Skeletal muscle tissue (tissue), 4 donors: Measurements from ENCODE around the gene ANO4. TPM values are rescaled to one million over a fixed set of nuclear protein-coding genes. Genes with fewer than 3 reads are reported as not detected.

Experiments
- H3K27ac ChIP-seq: one replicate; pipeline ENCODE4 v1.7.0; 2013; ENCODE audit warnings: mild to moderate bottlenecking, low read depth, low read length, inconsistent platforms
- H3K27me3 ChIP-seq, 3 donors: one replicate each; pipeline ENCODE4 v1.7.0; 2013; ENCODE audit warnings: low read length in 3 of 3; ENCODE audit not compliant: control insufficient read depth in 3 of 3, insufficient read depth in 3 of 3
- H3K36me3 ChIP-seq, 3 donors: one replicate each; pipeline ENCODE4 v1.7.0; 2013; ENCODE audit warnings: low read length in 3 of 3; ENCODE audit not compliant: control insufficient read depth in 3 of 3, insufficient read depth in 3 of 3
- H3K4me1 ChIP-seq, 3 donors: one replicate each; pipeline ENCODE4 v1.7.0; 2013; ENCODE audit warnings: low read length in 3 of 3, mild to moderate bottlenecking in 3 of 3; ENCODE audit not compliant: control insufficient read depth in 3 of 3, insufficient read depth in 3 of 3
- H3K4me3 ChIP-seq, 3 donors: one replicate each; pipeline ENCODE4 v1.7.0; 2013; ENCODE audit warnings: low read length in 3 of 3
- H3K9ac ChIP-seq, 3 donors: one replicate each; pipeline ENCODE4 v1.7.0; 2013; ENCODE audit warnings: low read length in 3 of 3, mild to moderate bottlenecking in 3 of 3, moderate library complexity in 2 of 3, low read depth in 1 of 3
- H3K9me3 ChIP-seq, 3 donors: one replicate each; pipeline ENCODE4 v1.7.0; 2013; ENCODE audit warnings: low read length in 3 of 3; ENCODE audit not compliant: control insufficient read depth in 3 of 3
- total RNA-seq: library from RNA; depleted of rRNA; stranded (reverse); fragments of >200 nt; gene quantifications from one replicate; pipeline ENCODE4 v1.2.3, GENCODE V29; 2014
- donor health status: Osteomylitis.

Gene ANO4
- 0.52 TPM for total RNA-seq

GRCh38 chr12:100794441-100795173, at the start of gene ANO4:
Gene ANO4, plus strand, starts transcription at chr12:100794776. Its CDS starts 107,010 bp downstream, at chr12:100901786.
- H3K4me3 ChIP-seq: no peak within 1 kb of the TSS

DNA sequence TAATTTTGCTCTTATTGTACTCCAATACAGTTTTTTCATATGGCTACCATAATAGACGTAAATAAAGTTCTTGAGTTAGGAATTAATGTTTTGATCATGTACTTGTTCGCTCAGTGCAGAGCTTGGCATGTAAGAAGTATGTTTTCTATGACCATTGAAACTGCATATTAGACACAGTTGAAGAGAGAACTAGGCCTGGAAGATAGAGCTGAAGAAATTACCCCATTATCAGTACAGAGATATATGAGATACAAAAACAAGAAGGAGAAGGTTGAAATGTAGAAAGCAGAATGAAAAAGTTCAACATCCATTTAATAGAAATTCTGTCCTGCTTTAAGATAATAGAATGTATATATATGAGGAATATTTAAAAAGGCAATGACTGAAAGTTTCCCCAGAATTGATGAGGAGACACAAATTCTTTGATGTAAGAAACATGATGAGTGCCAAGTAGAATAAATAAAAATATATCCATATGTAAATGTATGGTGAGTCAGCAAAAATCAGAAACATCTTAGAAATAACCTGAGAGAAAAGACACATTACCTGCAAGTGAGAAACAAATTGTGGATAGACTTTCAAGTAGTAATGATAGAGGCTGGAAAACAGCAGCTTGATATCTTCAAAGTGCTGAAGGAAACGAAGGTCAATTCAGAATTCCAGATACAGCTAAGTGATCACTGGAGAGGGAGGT, 49.1 kb upstream of the ANO4 start:
- Histone ChIP-seq H3K36me3 (no peaks in the 10 kb centered on the region), H3K4me1 (no peaks in the 10 kb centered on the region), H3K27ac (no peak overlapping the region), H3K4me3 (no peak overlapping the region), H3K9me3 (peaks cover 0 to 2% (median 0%) of the 10 kb centered on the region in 3 donors), H3K27me3 (peaks cover 0 to 3% (median 0%) of the 10 kb centered on the region in 3 donors), H3K9ac (no peak overlapping the region)

More at GRCh38 chr12:100794441-100795173, at the start of gene ANO4:
- Histone ChIP-seq H3K36me3 (no peaks in the 10 kb centered on the region), H3K9ac (no peak within 1 kb of the TSS), H3K27ac (no peak within 1 kb of the TSS), H3K27me3 (peaks cover 0 to 13% (median 4%) of the 10 kb centered on the region in 3 donors), H3K4me1 (no peaks in the 10 kb centered on the region), H3K9me3 (no peaks in the 10 kb centered on the region)

GRCh38 chr12:100752841-100753240, 41.7 kb upstream of the ANO4 start:
- H3K9ac ChIP-seq: no peak overlapping the region
- H3K27ac ChIP-seq: no peak overlapping the region
- peaks cover 0 to 2% (median 0%) of the 10 kb centered on the region in 3 donors for H3K9me3 ChIP-seq
- H3K27me3 ChIP-seq: peaks cover 0 to 3% (median 0%) of the 10 kb centered on the region in 3 donors
- no peaks in the 10 kb centered on the region for H3K4me1 ChIP-seq
- no peaks in the 10 kb centered on the region for H3K36me3 ChIP-seq
- no peak overlapping the region for H3K4me3 ChIP-seq

DNA sequence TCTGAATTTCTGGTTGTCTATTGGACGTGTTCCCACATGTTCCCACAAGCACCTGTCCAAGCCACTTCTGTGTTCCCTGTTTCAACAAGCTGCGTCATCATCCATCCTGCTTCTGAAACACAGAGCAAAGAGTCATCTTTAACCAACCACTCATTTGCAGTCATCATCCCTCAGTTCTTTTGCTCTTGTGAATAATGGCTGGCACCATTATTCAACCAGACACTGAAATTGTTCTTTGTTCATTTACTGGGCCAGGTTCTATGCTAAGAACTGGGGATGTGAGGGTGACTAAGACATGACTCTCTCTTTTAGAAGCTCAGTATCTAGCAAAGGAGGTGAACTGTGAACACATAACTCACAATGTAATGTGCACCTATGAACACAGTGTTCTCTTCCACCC, 40.7 kb upstream of the ANO4 start:
- no peak overlapping the region for H3K9ac ChIP-seq
- H3K4me3 ChIP-seq: no peak overlapping the region
- H3K9me3 ChIP-seq: no peaks in the 10 kb centered on the region
- peaks cover 0 to 3% (median 0%) of the 10 kb centered on the region in 3 donors for H3K27me3 ChIP-seq
- H3K36me3 ChIP-seq: no peaks in the 10 kb centered on the region
- H3K4me1 ChIP-seq: no peaks in the 10 kb centered on the region
- H3K27ac ChIP-seq: no peak overlapping the region

GRCh38 chr12:100755186-100755585, 39.4 kb upstream of the ANO4 start:
- no peak overlapping the region for H3K9ac ChIP-seq
- H3K4me1 ChIP-seq: no peaks in the 10 kb centered on the region
- no peaks in the 10 kb centered on the region for H3K27me3 ChIP-seq
- no peaks in the 10 kb centered on the region for H3K9me3 ChIP-seq
- no peak overlapping the region for H3K27ac ChIP-seq
- H3K36me3 ChIP-seq: no peaks in the 10 kb centered on the region
- H3K4me3 ChIP-seq: no peak overlapping the region

- H3K4me3 ChIP-seq: no peak overlapping the region
- no peaks in the 10 kb centered on the region for H3K4me1 ChIP-seq
- no peak overlapping the region for H3K27ac ChIP-seq
- H3K27me3 ChIP-seq: no peaks in the 10 kb centered on the region
- no peaks in the 10 kb centered on the region for H3K36me3 ChIP-seq
- no peak overlapping the region for H3K9ac ChIP-seq
- H3K9me3 ChIP-seq: no peaks in the 10 kb centered on the region
Observed at GRCh38 chr12:100758083-100758482, 36.5 kb upstream of the ANO4 start.

- H3K9me3 ChIP-seq: no peaks in the 10 kb centered on the region
- H3K4me1 ChIP-seq: no peaks in the 10 kb centered on the region
- H3K27me3 ChIP-seq: no peaks in the 10 kb centered on the region
- H3K27ac ChIP-seq: no peak overlapping the region
- no peaks in the 10 kb centered on the region for H3K36me3 ChIP-seq
- no peak overlapping the region for H3K9ac ChIP-seq
- no peak overlapping the region for H3K4me3 ChIP-seq
Observed at GRCh38 chr12:100767371-100767770, 27.2 kb upstream of the ANO4 start.

- Histone ChIP-seq H3K9me3 (no peaks in the 10 kb centered on the region), H3K4me3 (no peak overlapping the region), H3K27ac (no peak overlapping the region), H3K4me1 (no peaks in the 10 kb centered on the region), H3K27me3 (no peaks in the 10 kb centered on the region), H3K9ac (no peak overlapping the region), H3K36me3 (no peaks in the 10 kb centered on the region)
Observed at GRCh38 chr12:100767950-100768349, 26.6 kb upstream of the ANO4 start.

DNA sequence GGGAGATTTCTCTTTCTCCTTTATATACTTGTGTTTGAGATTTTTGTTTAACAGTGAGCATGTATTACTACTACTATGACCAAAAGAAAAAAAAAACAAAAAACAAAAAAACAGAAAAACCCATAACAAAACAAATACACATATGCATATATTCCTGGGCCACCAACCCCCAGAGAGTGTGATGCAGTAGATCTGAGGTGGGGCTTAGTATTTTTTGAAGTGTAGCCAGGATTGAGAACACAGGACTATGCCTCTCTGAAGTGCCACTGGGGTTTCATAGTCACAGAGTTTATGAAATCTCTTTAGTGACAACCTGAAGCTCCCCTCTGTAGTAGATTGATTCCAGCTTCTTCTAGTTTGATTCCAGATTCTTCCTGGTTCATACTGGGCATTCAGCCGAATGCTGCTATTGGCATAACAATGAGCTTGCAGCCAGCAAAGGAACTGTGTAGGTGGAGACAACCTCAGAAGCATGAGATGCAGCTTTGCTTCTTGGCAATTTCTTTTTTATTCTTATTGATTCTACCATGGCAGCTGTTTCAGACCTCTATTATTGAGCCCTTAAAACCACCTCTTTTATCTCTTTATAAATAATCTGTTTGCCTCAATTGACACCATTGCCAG, 15.5 kb upstream of the ANO4 start:
- H3K27me3 ChIP-seq: no peaks in the 10 kb centered on the region
- H3K9ac ChIP-seq: no peak overlapping the region
- H3K36me3 ChIP-seq: no peaks in the 10 kb centered on the region
- no peaks in the 10 kb centered on the region for H3K9me3 ChIP-seq
- H3K4me3 ChIP-seq: no peak overlapping the region
- H3K4me1 ChIP-seq: no peaks in the 10 kb centered on the region
- no peak overlapping the region for H3K27ac ChIP-seq

GRCh38 chr12:100789146-100789545, 5.4 kb upstream of the ANO4 start:
- H3K9me3 ChIP-seq: no peaks in the 10 kb centered on the region
- no peaks in the 10 kb centered on the region for H3K4me1 ChIP-seq
- no peak overlapping the region for H3K4me3 ChIP-seq
- H3K9ac ChIP-seq: no peak overlapping the region
- H3K27me3 ChIP-seq: no peaks in the 10 kb centered on the region
- H3K27ac ChIP-seq: no peak overlapping the region
- no peaks in the 10 kb centered on the region for H3K36me3 ChIP-seq
